GM12864 (cell line): ENCODE data around the gene PLOD3.

Experiments
- DNase-seq: peaks from one replicate; pipeline ENCODE4 v3.0.0-alpha.2; 2011; ENCODE audit warnings: low read depth
- H3K4me3 ChIP-seq: 2 replicates; pipeline ENCODE4 v1.5.1; 2011; ENCODE audit warnings: mild to moderate bottlenecking, low read depth, low read length, control low read depth
- CTCF ChIP-seq: IDR thresholded peaks from 2 replicates; pipeline ENCODE4 v1.5.1; 2011; ENCODE audit warnings: low read depth, mild to moderate bottlenecking, moderate library complexity, low read length, control low read depth, inconsistent platforms; ENCODE audit errors: missing control alignments

Gene PLOD3

GRCh38 chr7:101251871-101252659 is 34.7 kb upstream of the PLOD3 start:
- peak; percentile 94 for DNase-seq
- TF ChIP-seq CTCF = no peak
- peak overlapping the region; percentile 88 for H3K4me3 ChIP-seq

- H3K4me3 ChIP-seq = peak overlapping the region; percentile 88; the same call in 1 of the 2 replicates
- DNase-seq = peak; percentile 46
- no peak for TF ChIP-seq CTCF
These were observed 32.9 kb upstream of the PLOD3 start for GRCh38 chr7:101250324-101250723.

GRCh38 chr7:101248276-101248675 is 30.9 kb upstream of the PLOD3 start:
- TF ChIP-seq CTCF = no peak
- H3K4me3 ChIP-seq = no peak overlapping the region
- no peak for DNase-seq

- no peak for DNase-seq
- H3K4me3 ChIP-seq = peak overlapping the region; percentile 95
- no peak for TF ChIP-seq CTCF
These were observed 27.8 kb upstream of the PLOD3 start for GRCh38 chr7:101245147-101245668.

- H3K4me3 ChIP-seq = peak within 1 kb of the TSS; percentile 95
- DNase-seq = peak; percentile 68
- TF ChIP-seq CTCF = peak; percentile 85
These were observed 27.2 kb upstream of the PLOD3 start, which contains the start of gene FIS1 for GRCh38 chr7:101244375-101245146. Gene FIS1, minus strand, starts transcription at chr7:101245081. Its CDS starts 77 bp downstream, at chr7:101245004.

- H3K4me3 ChIP-seq = peak overlapping the region; percentile 95
- DNase-seq = no peak
- no peak for TF ChIP-seq CTCF
These were observed 26.4 kb upstream of the PLOD3 start for GRCh38 chr7:101243646-101244374.
